Measurements from ENCODE around the gene TIAM2. TPM values are rescaled to one million over a fixed set of nuclear protein-coding genes. Genes with fewer than 3 reads are reported as not detected.

TIAM2 gene
- total and polyA plus RNA-seq, 8 donors, result 1.1 to 44.2 (median 5.5) TPM

DNA sequence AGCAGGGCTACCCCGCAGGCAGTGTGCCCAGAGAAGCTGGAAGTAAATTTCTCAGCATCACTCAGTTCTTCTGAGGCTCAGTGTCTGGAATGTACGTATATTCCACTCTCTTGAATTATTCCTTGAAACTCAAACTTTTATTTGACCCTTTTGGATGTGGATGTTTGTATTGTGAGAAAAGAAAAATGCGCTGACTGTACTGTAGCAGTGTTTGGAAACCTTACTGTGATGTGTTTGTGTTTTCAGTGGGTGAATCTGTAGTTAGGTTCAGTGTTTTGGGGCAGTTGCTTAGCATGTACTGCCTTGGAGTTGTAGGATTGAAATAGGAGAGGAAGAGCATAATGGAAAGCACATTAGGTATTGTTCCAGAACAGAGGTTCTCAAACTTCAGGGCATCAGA lies 13.5 kb downstream of the TIAM2 start:
- Histone ChIP-seq H3K9me3 (no peaks in the 10 kb centered on the region), H3K27ac (no peak overlapping the region), H3K36me3 (no peaks in the 10 kb centered on the region), H3K4me1 (peaks cover 6 to 25% (median 11%) of the 10 kb centered on the region in 4 donors), H3K27me3 (no peaks in the 10 kb centered on the region), H3K4me3 (no peak overlapping the region)
- intact Hi-C loops (cut with DNase I; ENCODE audit: low total_unique reads), result no loop called here
- WGBS, 5 donors, result 83 to 87% (median 84%) methylated on average over 3 of the region's 3 CpGs
- DNase-seq, result no peak
- TF ChIP-seq POLR2AphosphoS5 (IDR thresholded peaks at IDR 0.05) (no peak), POLR2A (IDR thresholded peaks at IDR 0.05) (no peak), EP300 (IDR thresholded peaks at IDR 0.05) (no peak)
- TF ChIP-seq, protein P1, sequence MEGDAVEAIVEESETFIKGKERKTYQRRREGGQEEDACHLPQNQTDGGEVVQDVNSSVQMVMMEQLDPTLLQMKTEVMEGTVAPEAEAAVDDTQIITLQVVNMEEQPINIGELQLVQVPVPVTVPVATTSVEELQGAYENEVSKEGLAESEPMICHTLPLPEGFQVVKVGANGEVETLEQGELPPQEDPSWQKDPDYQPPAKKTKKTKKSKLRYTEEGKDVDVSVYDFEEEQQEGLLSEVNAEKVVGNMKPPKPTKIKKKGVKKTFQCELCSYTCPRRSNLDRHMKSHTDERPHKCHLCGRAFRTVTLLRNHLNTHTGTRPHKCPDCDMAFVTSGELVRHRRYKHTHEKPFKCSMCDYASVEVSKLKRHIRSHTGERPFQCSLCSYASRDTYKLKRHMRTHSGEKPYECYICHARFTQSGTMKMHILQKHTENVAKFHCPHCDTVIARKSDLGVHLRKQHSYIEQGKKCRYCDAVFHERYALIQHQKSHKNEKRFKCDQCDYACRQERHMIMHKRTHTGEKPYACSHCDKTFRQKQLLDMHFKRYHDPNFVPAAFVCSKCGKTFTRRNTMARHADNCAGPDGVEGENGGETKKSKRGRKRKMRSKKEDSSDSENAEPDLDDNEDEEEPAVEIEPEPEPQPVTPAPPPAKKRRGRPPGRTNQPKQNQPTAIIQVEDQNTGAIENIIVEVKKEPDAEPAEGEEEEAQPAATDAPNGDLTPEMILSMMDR (IDR thresholded peaks at IDR 0.05), result no peak

DNA sequence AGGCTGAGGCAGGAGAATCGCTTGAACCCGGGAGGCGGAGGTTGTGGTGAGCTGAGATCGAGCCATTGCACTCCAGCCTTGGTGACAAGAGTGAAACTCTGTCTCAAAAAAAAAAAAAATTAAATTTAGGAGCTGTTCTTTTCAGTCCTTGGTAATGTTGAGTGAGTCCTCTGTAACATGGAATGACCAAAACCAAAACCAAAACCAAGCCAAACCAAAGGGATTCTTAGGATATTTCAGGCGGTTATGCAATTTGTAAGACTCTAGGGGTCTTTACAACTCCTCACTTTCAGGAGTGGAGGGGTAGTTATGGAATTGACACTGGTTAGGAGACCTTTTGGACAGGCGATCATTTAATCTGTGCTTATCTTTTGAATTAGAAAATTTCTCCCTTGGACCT lies 15.8 kb downstream of the TIAM2 start:
- DNase-seq, result no peak
- Histone ChIP-seq H3K27ac (peak overlapping the region in 1 of 5 donors; percentile 62), H3K4me3 (no peak overlapping the region), H3K9me3 (no peaks in the 10 kb centered on the region), H3K36me3 (no peaks in the 10 kb centered on the region), H3K4me1 (peaks cover 6 to 38% (median 17%) of the 10 kb centered on the region in 4 donors), H3K27me3 (no peaks in the 10 kb centered on the region)
- intact Hi-C loops (cut with DNase I; ENCODE audit: low total_unique reads), result no loop called here
- TF ChIP-seq POLR2AphosphoS5 (IDR thresholded peaks at IDR 0.05) (no peak), POLR2A (IDR thresholded peaks at IDR 0.05) (no peak), EP300 (IDR thresholded peaks at IDR 0.05) (no peak)
- TF ChIP-seq, protein P1 (IDR thresholded peaks at IDR 0.05), result no peak
- WGBS, 5 donors, result 76 to 89% (median 80%) methylated on average over 6 of the region's 6 CpGs

DNA sequence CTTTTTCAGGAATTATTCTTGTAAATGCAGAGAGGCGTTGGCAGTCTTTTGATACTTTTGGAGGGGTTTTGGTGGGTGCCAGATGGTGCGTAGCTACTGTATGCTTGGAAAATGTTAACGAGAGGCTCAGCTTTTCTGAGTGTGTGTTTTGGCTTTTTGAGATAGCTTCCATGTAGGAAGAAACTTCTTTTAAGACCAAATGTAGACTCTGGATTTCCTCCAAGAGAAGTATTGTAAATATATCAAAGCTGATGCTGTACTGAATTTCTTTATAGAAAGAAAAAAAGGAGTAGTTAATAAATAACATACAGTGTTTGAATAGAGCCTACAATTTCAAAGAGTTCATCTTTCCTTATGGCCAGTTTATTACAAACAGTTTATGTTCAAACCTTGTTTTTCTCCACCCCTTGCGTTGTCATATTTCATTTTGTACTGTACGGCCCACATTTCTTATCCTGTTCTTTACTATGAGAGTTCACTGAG lies 16.7 kb downstream of the TIAM2 start:
- intact Hi-C loops (cut with DNase I; ENCODE audit: low total_unique reads), result no loop called here
- TF ChIP-seq, protein P1 (IDR thresholded peaks at IDR 0.05), result no peak

DNA sequence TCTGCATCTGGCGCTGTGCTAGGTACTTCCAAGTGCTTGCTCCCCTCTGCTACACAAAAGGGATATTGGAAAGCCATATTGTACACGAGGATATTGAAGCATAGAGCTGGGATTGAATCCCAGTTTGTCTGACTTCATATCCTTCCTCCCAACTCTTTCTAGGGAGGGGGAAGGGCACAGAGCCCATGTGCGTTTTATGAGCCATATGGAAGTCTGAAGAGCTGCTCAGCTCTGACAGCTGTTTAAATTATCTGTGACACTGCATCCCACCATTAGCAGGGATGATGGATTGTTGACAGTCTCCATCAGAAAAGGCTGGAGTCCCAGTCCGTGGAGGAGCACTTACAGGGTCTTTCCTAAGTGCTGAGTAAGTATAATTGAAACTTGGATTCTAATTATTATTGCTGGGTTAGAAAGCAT lies 18.4 kb downstream of the TIAM2 start:
- intact Hi-C loops (cut with DNase I; ENCODE audit: low total_unique reads), result no loop called here
- WGBS, 5 donors, result 53 to 71% (median 65%) methylated on average over 4 of the region's 4 CpGs
- TF ChIP-seq, protein P1 (IDR thresholded peaks at IDR 0.05), result no peak
- TF ChIP-seq POLR2AphosphoS5 (IDR thresholded peaks at IDR 0.05) (no peak), EP300 (IDR thresholded peaks at IDR 0.05) (no peak), POLR2A (IDR thresholded peaks at IDR 0.05) (no peak)
- Histone ChIP-seq H3K36me3 (no peaks in the 10 kb centered on the region), H3K27me3 (no peaks in the 10 kb centered on the region), H3K4me1 (peaks cover 9 to 44% (median 19%) of the 10 kb centered on the region in 4 donors), H3K4me3 (no peak overlapping the region), H3K27ac (no peak overlapping the region), H3K9me3 (no peaks in the 10 kb centered on the region)
- DNase-seq, result peak in 1 of 2 donors; percentile 84

More for the DNA sequence above, 16.7 kb downstream of the TIAM2 start:
- 25 to 43% (median 29%) methylated on average over 5 of the region's 5 CpGs for WGBS, 5 donors
- DNase-seq, result peak in 1 of 2 donors; percentile 48
- Histone ChIP-seq H3K27me3 (no peaks in the 10 kb centered on the region), H3K4me3 (no peak overlapping the region), H3K36me3 (no peaks in the 10 kb centered on the region), H3K4me1 (peaks cover 9 to 44% (median 19%) of the 10 kb centered on the region in 4 donors), H3K9me3 (no peaks in the 10 kb centered on the region), H3K27ac (peak overlapping the region in 2 of 5 donors; percentile 4 to 62)
